GM11168 (cell line): ENCODE measurements around the gene ADD1.
"Not testable (repeated sequence)": the region's sequence is repeated elsewhere in the genome, so short reads cannot be mapped to it uniquely, and the experiment has no call there.

Experiments used
- in situ Hi-C: fragments of 300-500 bp; cut with MboI; formaldehyde crosslinking; loops from one replicate; pipeline ENCODE4 v1.12.0; 2022; ENCODE audit warnings: low sequenced_read_pairs; ENCODE audit not compliant: unreplicated experiment

Gene ADD1

DNA sequence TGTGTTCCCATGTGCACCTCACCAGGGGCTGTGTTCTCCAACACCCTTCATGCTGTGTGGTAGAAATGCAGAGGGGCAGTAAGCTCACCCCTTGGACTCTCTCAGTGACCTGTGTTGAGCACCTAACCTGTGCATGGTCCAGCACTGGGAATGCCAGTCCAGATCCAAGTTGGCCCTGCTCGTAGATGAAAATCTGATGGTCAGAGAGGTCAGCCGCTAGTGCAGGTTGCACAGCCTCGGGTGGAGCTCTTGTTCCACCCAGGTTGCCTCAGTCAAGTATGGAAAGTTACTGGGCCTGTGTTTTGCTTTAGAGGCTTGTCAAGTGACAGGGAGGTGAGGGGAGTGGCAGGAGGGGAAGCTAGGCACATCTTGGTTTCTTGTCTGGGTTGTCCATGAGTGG is 68.2 kb downstream of the ADD1 start:
- in situ Hi-C loops = no loop called here

DNA sequence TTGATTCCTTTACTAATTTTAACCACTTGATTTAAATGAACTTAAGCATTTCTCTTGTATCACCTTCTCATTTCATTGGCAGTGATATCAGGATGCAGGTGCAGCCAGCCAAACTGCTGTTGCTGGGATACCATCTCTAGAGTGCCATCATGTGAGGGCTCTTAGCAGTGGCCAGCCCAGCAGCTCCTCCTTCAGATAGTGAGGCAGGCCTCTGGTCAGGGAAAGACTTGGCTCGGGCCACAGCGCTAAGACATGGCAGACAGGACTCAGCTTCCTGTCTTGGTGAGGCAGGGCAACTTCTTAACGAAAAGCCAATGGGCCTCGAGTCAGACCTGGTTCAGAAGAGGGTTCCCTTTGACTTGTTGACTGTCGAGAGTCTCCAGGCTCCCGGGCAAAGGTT is 69.5 kb downstream of the ADD1 start:
- in situ Hi-C loops = no loop called here

DNA sequence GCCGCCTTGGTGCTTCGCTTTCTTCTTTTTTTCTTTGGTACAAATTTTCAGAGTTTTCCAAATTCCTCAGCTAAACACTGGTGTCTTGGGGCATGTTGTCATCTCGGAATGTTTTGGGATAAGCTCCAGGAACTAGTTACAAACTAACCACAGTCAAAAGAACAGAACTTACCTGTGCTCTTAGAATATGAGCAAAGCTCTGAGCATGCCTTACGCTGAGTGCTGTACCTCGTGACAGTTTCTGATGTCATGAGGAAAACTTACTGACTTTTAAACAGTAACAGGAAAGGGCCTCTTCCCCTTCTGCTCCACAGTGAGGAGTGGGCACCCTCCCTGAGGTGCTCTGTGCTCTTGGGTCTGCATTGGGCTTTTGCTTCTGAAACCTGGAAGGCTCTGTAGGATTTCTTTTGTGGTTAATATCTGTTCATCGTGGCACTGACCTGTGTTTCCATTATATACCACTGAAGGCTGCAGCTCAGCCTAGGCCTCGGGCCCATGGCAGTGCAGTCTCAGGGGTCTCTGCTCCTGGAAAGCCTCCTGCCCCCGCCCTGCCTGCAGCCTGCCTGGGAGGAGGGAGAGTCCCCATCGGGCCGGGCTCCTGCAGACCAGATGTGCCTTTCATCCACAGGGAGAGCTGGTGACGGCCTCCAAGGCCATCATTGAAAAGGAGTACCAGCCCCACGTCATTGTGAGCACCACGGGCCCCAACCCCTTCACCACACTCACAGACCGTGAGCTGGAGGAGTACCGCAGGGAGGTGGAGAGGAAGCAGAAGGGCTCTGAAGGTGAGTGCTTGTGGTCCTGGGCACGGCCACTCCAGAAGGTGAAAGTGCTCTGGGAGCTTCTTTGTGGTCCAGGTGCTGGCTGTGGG is 70.8 kb downstream of the ADD1 start:
- in situ Hi-C loops = no loop called here

DNA sequence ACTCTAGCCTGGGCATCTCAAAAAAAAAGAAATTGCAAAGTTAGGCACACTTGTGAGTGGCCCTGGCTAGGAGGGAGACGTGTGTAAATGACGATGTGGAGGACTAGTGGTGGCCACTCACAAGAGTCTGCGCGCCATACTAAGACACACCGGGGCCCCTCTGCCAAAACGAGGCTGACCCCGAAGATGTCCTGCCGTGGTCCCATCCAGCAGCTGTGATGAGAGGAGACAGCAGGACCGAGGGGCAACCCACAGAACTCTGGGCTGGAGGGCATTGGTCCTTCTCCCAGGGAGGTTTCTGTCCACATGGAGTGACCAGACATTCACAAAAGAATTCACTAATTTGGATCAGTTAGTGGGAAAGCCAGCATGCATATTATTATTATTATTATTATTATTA is 72.1 kb downstream of the ADD1 start:
- in situ Hi-C loops = no loop called here

DNA sequence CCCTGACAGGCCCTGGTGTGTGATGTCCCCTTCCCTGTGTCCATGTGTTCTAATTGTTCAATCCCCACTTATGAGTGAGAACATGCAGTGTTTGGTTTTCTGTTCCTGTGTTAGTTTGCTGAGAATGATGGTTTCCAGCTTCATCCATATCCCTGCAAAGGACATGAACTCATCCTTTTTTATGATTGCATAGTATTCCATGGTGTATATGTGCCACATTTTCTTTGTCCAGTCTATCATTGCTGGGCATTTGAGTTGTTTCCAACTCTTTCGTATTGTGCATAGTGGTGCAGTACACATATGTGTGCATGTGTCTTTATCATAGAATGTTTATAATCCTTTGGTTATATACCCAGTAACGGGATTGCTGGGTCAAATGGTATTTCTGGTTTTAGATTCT is 73.1 kb downstream of the ADD1 start:
- in situ Hi-C loops = not testable (repeated sequence)

DNA sequence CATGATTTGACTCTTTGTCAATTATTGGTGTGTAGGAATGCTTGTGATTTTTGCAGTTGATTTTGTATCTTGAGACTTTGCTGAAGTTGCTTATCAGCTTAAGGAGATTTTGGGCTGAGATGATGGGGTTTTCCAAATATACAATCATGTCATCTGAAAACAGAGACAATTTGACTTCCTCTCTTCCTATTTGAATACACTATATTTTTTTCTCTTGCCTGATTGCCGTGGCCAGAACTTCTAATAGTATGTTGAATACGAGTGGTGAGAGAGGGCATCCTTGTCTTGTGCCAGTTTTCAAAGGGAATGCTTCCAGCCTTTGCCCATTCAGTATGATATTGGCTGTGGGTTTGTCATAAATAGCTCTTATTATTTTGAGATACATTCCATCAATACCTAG is 74.7 kb downstream of the ADD1 start:
- in situ Hi-C loops = not testable (repeated sequence)

DNA sequence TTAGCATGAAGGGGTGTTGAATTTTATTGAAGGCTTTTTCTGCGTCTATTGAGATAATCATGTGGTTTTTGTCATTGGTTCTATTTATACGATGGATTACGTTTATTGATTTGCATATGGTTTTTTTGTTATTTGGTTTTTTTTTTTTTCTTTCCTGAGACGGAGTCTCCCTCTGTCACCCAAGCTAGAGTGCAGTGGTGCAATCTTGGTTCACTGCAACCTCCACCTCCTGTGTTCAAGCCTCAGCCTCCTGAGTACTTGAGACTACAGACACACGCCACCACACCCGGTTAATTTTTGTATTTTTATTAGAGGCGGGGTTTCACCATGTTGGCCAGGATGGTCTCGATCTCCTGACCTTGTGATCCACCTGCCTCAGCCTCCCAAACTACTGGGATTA is 75.1 kb downstream of the ADD1 start:
- in situ Hi-C loops = not testable (repeated sequence)

DNA sequence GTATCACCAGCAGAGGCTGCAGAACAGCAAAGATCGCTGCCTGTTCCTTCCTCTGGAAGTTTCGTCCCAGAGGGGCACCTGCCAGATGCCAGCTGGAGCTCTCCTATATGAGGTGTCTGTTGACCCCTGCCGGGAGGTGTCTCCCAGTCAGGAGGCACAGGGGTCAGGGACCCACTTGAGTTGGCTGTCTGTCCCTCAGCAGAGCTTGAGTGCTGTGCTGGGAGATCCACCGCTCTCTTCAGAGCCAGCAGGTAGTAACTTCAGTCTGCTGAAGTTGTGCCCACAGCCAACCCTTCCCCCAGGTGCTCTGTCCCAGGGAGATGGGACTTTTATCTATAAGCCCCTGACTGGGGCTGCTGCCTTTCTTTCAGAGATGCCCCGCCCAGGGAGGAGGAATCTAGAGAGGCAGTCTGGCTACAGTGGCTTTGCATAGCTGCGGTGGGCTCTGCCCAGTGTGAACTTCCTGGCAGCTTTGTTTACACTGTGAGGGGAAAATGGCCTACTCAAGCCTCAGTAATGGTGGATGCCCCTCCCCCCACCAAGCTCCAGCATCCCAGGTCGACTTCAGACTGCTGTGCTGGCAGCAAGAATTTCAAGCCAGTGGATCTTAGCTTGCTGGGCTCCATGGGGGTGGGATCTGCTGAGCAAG is 78.9 kb downstream of the ADD1 start:
- in situ Hi-C loops = not testable (repeated sequence)

DNA sequence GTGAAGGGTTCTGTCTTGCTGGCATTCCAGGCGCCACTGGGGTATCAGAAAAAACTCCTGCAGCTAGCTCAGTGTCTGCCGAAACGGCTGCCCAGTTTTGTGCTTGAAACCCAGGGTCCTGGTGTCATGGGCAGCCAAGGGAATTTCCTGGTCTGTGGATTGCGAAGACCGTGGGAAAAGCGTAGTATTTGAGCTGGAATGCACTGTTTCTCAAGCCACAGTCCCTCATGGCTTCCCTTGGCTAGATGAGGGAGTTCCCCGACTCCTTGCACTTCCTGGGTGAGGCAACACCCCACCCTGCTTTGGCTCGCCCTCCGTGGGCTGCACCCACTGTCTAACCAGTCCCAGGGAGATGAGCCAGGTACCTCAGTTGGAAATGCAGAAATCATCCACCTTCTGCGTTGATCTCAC is 79.5 kb downstream of the ADD1 start:
- in situ Hi-C loops = no loop called here

DNA sequence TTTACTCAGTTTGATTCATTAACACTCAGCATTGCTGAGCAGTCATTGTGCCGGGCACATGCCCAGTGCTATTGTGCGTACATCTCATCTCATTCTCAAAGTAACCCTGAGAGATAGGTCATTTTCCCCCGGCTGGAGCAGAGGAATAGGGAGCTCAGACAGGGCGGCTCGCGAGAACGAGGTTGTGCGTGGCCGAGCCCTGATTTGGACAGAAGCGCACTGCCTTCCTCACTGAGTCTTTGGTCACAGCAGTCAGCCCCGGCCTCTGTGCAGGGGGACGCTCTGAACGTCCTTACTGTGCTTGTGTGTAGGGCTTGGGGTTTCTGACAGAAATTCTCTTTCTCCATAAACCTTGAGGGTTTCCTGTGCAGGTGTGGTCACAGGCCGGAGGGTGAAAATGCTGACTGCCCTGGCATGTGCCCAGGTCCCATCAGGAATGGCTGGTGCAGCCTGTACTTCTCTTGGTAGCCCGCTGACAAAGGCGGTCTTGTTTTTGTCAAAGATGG is 80.1 kb downstream of the ADD1 start:
- in situ Hi-C loops = no loop called here

DNA sequence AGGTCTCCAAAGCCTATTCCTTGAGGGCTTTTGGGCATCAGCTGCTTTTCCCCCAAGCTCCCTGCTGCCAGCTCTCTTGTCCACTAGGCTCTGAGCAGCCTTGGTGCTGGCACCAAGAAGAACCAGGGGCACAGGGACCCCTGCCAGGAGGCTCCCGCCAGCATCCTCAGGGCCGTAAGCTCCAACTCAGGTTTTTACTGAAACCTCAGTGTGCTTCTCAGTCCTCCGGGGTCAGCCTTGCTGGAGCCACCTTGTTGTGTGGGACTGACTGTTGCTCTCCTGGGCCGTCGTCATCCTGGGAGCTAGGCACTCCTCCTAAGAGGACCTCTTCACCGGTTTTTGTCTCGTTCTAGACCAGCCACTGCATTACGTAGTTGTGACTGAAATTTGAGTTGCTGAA is 80.6 kb downstream of the ADD1 start:
- in situ Hi-C loops = no loop called here

DNA sequence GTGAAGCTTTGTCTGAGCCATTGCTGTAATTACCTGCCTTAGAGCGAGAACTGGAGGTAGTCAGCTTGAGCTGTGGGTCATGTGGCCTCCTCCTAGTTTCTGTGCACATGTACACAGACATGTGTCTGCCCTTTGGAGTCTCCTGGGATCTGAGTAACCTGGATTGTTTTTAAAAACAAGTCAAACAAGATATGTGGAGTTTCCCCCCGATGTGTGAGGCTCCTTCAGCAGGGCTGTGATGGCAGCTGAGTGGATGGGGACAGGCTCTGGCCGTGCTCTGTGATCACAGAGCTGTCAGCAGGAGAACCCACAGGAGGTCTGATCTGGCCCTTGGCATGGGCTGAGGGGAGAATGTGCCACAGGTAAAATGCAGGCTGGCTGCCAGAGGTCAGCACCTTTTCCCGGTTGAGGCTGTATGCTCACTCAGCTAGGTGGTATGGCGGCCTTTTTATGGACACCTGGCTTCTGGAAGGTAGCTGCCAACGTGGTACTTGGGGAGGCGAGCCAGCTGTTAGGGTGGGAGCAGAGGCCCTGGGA is 81.2 kb downstream of the ADD1 start:
- in situ Hi-C loops = loop anchor here (5.0 kb wide), 1 partner anchor 168 kb away; the partner anchor contains the start of gene TNIP2

DNA sequence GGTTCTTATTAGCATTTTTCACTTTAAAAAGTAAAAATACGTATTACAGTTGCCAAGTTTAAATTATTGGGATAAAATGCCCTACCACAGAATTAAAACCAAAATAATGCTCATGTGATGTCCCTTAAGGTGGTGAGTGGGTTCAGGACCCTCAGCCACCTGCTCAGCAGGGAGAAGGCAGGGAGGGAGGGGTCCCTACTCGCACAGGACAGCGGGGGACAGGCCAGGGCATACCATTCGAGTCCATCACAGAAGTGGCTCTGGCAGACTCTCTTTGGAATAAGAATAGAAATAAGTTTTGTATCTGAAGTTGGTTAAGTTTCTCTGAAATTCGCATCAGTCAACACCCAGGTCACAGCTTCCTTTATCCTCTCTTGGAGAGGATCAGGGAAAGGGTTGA is 81.9 kb downstream of the ADD1 start:
- in situ Hi-C loops = loop anchor here (5.0 kb wide), 1 partner anchor 168 kb away; the partner anchor contains the start of gene TNIP2

DNA sequence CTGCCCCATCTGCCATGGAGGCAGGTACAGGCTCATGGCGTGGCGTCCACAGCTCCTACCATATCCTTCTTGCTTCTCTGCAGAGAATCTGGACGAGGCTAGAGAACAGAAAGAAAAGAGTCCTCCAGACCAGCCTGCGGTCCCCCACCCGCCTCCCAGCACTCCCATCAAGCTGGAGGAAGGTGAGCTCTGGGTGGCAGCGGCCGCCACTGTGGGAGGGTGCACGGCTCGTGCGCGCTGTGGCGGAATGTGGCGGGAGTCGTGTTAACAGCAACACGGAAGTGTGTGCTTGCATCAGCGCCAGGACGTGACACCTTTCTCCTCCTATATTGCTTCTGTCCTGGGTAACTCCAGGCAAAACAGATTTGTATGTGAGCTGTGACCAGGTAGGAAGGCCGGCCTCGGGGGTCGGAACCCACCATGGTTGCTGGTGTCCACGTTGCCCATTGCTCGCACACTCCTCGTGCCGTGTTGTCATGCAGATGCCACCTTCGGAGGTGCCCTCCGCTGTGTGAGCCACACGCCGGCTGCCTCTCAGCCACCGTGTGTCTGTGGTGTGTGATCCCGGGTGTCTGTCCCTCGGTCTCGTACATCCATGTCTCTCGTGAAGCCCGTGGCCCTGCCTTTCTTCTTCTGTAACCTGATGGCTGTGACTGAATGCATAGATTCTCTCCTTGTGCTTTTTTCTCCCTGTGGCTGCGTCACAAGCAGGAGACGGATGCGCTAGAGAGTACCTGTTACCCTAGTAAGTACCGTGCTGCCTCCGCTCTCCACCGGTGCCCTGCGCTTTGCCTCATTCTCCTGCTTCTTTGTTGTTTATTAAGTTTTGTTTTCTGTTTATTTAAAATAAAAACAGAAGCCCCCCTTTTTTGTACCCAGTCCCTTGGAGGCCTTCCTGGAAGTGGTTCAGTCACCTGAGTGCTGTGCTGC is 82.6 kb downstream of the ADD1 start:
- in situ Hi-C loops = loop anchor here (5.0 kb wide), 1 partner anchor 169 kb away; the partner anchor contains the start of gene TNIP2

DNA sequence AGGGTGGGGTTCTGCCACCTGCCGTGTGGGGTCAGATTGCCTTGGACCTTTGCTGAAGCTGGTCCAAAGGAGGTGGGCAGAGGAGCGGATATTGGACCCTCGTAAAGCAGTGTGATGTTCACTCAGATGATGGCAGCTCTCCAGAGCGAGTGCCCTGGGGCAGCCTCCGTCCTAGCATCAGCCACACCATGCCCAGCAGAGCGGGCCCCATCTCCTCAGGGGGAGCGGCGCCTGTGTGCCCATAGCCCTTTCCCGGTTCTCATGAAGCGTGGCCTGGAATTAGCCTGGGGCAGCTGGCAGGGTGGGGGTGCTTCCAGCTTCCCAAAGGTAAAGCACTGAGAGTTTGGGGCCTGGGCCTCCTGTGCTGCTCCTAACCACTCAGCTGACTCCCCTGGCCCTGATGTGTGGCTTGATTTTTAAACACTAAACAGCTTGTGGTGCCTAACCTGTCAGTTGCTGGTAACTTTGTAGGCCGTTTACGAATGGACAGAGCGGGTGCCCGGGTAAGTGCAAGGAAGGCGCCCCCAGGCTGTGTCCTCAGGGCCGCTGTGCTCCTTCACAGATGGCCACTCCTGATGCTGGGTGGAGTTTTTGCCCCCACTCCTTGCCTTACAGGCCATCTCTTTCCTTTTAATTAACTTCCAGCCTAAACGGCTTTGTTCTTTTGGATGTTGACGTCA is 83.5 kb downstream of the ADD1 start:
- in situ Hi-C loops = loop anchor here (5.0 kb wide), 1 partner anchor 170 kb away; the partner anchor contains the start of gene TNIP2

DNA sequence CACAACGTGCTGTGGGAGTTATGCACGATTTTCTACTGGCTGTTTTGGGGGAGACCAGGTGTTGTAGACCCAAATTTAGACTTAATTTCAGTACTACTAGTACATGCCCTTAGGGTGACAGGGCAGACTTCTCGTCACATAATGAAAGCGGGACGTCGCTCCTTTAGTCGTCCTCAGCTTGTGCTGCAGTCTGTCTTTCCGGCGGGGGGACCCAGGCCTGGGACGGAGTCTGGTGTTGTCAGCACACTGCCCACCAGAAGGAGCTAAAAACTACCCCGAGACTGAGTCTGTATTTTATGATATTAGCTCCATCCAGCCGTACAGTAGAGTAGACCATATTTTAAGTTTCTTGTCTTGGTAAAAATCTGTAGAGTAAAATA is 84.0 kb downstream of the ADD1 start:
- in situ Hi-C loops = loop anchor here (5.0 kb wide), 1 partner anchor 170 kb away; the partner anchor contains the start of gene TNIP2

DNA sequence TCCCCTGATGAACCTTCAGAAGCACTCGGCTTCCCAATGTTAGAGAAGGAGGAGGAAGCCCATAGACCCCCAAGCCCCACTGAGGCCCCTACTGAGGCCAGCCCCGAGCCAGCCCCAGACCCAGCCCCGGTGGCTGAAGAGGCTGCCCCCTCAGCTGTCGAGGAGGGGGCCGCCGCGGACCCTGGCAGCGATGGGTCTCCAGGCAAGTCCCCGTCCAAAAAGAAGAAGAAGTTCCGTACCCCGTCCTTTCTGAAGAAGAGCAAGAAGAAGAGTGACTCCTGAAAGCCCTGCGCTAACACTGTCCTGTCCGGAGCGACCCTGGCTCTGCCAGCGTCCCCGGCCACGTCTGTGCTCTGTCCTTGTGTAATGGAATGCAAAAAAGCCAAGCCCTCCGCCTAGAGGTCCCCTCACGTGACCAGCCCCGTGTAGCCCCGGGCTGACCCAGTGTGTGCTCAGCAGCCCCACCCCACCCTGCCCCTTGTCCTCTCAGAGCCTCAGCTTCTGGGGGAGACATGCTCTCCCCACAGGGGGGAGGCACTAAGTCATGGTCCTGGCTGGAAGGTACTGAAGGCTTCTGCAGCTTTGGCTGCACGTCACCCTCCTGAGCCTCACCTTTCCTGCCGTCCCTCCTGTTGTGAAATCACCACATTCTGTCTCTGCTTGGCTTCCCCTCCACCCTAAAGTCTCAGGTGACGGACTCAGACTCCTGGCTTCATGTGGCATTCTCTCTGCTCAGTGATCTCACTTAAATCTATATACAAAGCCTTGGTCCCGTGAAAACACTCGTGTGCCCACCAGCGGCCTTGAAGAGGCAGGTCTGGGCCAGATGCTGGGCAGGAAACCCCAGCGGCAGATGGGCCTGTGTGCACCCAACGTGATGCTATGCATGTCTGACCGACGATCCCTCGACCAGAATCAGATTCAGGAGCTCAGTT is 84.9 kb downstream of the ADD1 start:
- in situ Hi-C loops = loop anchor here (5.0 kb wide), 1 partner anchor 171 kb away; the partner anchor contains the start of gene TNIP2

DNA sequence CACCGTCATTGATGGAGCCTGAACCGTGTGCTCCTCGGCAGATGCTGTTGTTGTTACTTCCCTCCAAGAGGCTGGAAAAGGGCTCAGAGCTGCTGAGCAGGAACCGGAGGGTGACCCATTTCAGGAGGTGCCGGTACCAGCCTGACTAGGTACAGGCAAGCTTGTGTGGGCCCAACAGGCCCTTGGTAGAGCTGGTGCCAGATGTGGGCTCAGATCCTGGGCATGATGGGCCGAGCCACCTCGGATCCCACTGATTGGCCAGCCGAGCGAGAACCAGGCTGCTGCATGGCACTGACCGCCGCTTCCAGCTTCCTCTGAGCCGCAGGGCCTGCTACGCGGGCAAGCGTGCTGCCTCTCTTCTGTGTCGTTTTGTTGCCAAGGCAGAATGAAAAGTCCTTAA is 85.8 kb downstream of the ADD1 start:
- in situ Hi-C loops = loop anchor here (5.0 kb wide), 1 partner anchor 172 kb away; the partner anchor contains the start of gene TNIP2
